Common myeloid progenitor, CD34-positive (primary cell): Measurements from ENCODE around the gene KRTAP20-3.

ENCODE experiments used
- CTCF ChIA-PET: fragments of 350-600 bp; sonication (Branson Sonifier 250); formaldehyde crosslinking; loops from one replicate; lab custom pipeline; 2021; ENCODE audit warnings: antibody characterized with exemption; lab: Charles Lee
- POLR2A ChIA-PET: fragments of 350-600 bp; sonication (Branson Sonifier 250); formaldehyde crosslinking; loops from one replicate; lab custom pipeline; 2021; ENCODE audit warnings: antibody characterized with exemption; lab: Charles Lee
- DNase-seq, 3 donors: peaks; one replicate each; pipeline versions ENCODE4 v3.0.0 to v3.0.0-alpha.2; 2013
- H3K27ac ChIP-seq, 2 experiments: 1 replicate in 1 of 2; 2 replicates in 1 of 2; pipeline ENCODE4 v1.7.0; 2013; ENCODE audit warnings: inconsistent platforms in 2 of 2, low read length in 2 of 2, mild to moderate bottlenecking in 2 of 2, low read depth in 1 of 2, moderate library complexity in 1 of 2; ENCODE audit not compliant: severe bottlenecking in 2 of 2, insufficient read depth in 1 of 2, poor library complexity in 1 of 2
- H3K27me3 ChIP-seq, 5 experiments: replicated peaks in 2 of 5; 1 replicate in 3 of 5; 2 replicates in 2 of 5; pipeline versions ENCODE4 v1.6.1 to v1.7.0; 2013; ENCODE audit warnings: low read length in 4 of 5, mild to moderate bottlenecking in 2 of 5, moderate library complexity in 2 of 5, inconsistent platforms in 1 of 5; ENCODE audit not compliant: insufficient read depth in 5 of 5, control insufficient read depth in 4 of 5
- H3K36me3 ChIP-seq, 4 experiments: 1 replicate in 2 of 4; 2 replicates in 2 of 4; pipeline versions ENCODE4 v1.6.1 to v1.7.0; 2013; ENCODE audit warnings: low read length in 3 of 4, control low read depth in 1 of 4, mild to moderate bottlenecking in 1 of 4; ENCODE audit not compliant: control insufficient read depth in 4 of 4, insufficient read depth in 4 of 4
- H3K4me1 ChIP-seq, 4 experiments: 1 replicate in 3 of 4; 2 replicates in 1 of 4; pipeline versions ENCODE4 v1.6.1 to v1.7.1; 2013; ENCODE audit warnings: low read length in 3 of 4, mild to moderate bottlenecking in 3 of 4, control low read depth in 1 of 4, inconsistent platforms in 1 of 4, moderate library complexity in 1 of 4; ENCODE audit not compliant: control insufficient read depth in 4 of 4, insufficient read depth in 4 of 4; ENCODE audit errors: control extremely low read depth in 1 of 4
- H3K4me3 ChIP-seq, 7 experiments: 1 replicate in 4 of 7; 2 replicates in 3 of 7; pipeline versions ENCODE4 v1.5.1 to v1.7.0; 2013; ENCODE audit warnings: mild to moderate bottlenecking in 7 of 7, low read length in 6 of 7, moderate library complexity in 6 of 7, inconsistent platforms in 2 of 7, low read depth in 2 of 7, control low read depth in 1 of 7; ENCODE audit not compliant: insufficient read depth in 4 of 7, control insufficient read depth in 1 of 7; ENCODE audit errors: extremely low read depth in 1 of 7
- H3K9me3 ChIP-seq, 5 experiments: 1 replicate in 4 of 5; 2 replicates in 1 of 5; pipeline versions ENCODE4 v1.6.1 to v1.7.1; 2013; ENCODE audit warnings: low read length in 4 of 5, mild to moderate bottlenecking in 2 of 5, inconsistent platforms in 1 of 5, low read depth in 1 of 5, moderate library complexity in 1 of 5; ENCODE audit not compliant: control insufficient read depth in 4 of 5, insufficient read depth in 2 of 5; ENCODE audit errors: control extremely low read depth in 1 of 5
- WGBS: methylation state at CpG from one replicate; pipeline ENCODE4 v1.1.5; 2013; ENCODE audit not compliant: insufficient coverage; 5-methylcytosine and 5-hydroxymethylcytosine counted together

The KRTAP20-3 gene

DNA sequence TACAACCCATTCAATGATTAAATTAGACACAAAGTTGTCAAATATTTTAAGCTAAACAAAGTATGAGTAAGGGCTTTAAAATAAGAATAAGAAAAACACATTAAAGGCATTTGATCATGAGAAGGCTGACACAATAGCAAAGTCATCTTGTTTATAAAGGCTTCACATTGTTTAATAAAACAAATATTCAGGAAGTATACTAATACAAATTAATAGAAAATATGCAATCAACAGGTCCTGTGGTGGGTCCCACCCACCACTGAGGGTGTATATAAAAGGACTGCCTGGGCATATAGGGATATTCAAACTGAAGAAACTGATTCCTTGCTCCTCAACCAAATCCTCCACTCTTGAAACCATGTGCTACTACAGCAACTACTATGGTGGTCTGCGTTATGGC is 7.8 kb upstream of the KRTAP20-3 start, which contains the start of gene KRTAP20-2:
Gene KRTAP20-2 (plus strand): TSS at position 301 of the 400 bp plus-strand sequence. CDS start 58 bp downstream, at position 359.
- ChIA-PET POLR2A (no interaction called here), CTCF (no interaction called here)
- H3K4me3 ChIP-seq: no peak within 1 kb of the TSS
- H3K27me3 ChIP-seq: no peaks in the 10 kb centered on the region
- DNase-seq: no peak
- H3K27ac ChIP-seq: no peak within 1 kb of the TSS
- H3K9me3 ChIP-seq: no peaks in the 10 kb centered on the region
- H3K4me1 ChIP-seq: no peaks in the 10 kb centered on the region
- WGBS: no CpG with 5 or more reads among the region's 1 CpG
- no peaks in the 10 kb centered on the region for H3K36me3 ChIP-seq

DNA sequence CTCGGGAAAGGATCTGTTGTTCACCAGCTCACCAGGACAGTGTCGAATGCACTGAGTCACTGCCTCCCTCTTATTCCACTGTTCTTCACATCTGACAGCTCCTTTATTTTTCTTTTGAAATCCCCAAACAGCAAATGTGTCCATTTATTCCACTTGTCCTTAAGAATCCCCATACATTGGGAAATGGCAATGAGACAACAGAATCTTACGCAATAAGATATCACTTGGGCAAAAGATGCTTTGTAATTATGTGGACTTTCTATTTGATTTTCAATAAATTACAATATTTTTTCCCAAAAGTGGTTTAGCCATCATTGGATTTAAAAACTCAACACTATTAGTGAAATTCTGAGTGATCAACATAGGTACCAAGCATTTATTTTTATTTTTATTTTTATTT is 4.0 kb upstream of the KRTAP20-3 start:
- DNase-seq: no peak
- Histone ChIP-seq H3K4me3 (no peak overlapping the region), H3K36me3 (no peaks in the 10 kb centered on the region), H3K4me1 (no peaks in the 10 kb centered on the region), H3K27me3 (no peaks in the 10 kb centered on the region), H3K9me3 (peaks cover 0 to 3% (median 0%) of the 10 kb centered on the region in 5 experiments), H3K27ac (no peak overlapping the region)
- ChIA-PET CTCF (no interaction called here), POLR2A (no interaction called here)
- WGBS: 89% methylated on average over 2 of the region's 3 CpGs

DNA sequence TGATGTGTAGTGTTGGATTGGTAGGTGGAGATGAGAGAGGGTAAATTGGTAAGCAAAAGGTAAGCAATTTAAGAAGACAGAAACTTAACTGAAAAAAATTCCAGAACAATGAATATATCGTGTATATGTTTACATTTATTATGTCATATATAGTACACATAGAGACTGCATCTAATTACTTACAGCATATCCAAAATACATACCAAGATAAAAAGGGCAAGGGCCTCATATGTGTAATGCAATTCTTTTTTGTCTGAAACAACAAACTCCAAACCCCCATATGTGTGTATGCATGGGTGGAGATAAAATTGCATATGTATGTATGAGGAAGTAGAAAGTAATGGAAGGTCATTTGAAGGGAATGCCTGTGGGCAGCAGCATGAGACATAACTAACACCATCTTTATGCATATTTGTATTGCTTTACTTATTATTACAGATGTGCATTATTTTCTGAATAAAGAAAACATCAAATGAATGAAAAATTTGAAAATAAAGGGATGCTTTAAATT is 4.3 kb downstream of the KRTAP20-3 start:
- Histone ChIP-seq H3K36me3 (no peaks in the 10 kb centered on the region), H3K4me3 (no peak overlapping the region), H3K4me1 (no peaks in the 10 kb centered on the region), H3K27me3 (no peaks in the 10 kb centered on the region), H3K9me3 (peaks cover 0 to under 1% (median 0%) of the 10 kb centered on the region in 5 experiments), H3K27ac (no peak overlapping the region)
- POLR2A ChIA-PET: no interaction called here
- CTCF ChIA-PET: no interaction called here
- no peak for DNase-seq
- no CpG with 5 or more reads among the region's 1 CpG for WGBS

DNA sequence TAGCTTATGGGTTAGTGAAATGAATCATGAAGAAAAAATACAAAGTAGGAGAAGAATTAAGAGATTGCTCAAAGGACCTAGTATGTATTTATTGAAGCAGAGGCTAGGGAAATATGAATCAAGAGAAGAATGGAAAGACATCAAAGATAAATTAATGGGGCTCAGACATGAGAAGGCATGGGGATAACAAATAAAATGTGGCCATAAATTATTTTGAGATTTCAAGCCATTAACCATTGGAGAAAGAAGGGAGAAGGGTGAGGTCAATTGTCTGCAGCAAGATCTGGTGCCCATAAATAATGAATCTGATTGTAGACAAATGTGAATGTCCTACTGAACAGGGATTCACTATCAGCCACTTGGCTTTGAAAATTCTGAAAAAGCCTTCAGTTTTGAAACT is 10.2 kb downstream of the KRTAP20-3 start:
- H3K27me3 ChIP-seq: no peaks in the 10 kb centered on the region
- H3K9me3 ChIP-seq: no peaks in the 10 kb centered on the region
- no peak for DNase-seq
- H3K27ac ChIP-seq: no peak overlapping the region
- ChIA-PET CTCF (no interaction called here), POLR2A (no interaction called here)
- no peak overlapping the region for H3K4me3 ChIP-seq
- no peaks in the 10 kb centered on the region for H3K36me3 ChIP-seq
- no peaks in the 10 kb centered on the region for H3K4me1 ChIP-seq

DNA sequence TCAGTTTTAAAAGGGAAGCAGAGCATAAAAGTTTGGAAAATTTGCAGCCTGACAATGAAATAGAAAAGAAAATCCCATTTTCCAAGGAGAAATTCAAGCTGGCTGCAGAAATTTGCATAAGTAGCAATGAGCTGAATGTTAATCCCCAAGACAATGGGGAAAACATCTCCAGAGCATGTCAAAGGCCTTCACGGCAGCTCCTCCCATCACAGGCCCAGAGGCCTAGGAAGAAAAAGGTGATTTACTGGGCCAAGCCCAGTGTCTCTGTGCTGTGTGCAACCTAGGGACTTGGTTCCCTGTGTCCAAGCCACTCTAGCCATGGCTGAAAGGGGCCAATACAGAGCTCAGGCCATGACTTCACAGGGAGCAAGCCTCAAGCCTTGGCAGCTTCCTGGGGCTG is 26.1 kb downstream of the KRTAP20-3 start:
- 78% methylated on average over 1 of the region's 1 CpG for WGBS
- H3K36me3 ChIP-seq: no peaks in the 10 kb centered on the region
- no peaks in the 10 kb centered on the region for H3K4me1 ChIP-seq
- H3K27ac ChIP-seq: no peak overlapping the region
- no peak for DNase-seq
- H3K4me3 ChIP-seq: no peak overlapping the region
- ChIA-PET CTCF (no interaction called here), POLR2A (no interaction called here)
- H3K9me3 ChIP-seq: no peaks in the 10 kb centered on the region
- H3K27me3 ChIP-seq: no peaks in the 10 kb centered on the region

DNA sequence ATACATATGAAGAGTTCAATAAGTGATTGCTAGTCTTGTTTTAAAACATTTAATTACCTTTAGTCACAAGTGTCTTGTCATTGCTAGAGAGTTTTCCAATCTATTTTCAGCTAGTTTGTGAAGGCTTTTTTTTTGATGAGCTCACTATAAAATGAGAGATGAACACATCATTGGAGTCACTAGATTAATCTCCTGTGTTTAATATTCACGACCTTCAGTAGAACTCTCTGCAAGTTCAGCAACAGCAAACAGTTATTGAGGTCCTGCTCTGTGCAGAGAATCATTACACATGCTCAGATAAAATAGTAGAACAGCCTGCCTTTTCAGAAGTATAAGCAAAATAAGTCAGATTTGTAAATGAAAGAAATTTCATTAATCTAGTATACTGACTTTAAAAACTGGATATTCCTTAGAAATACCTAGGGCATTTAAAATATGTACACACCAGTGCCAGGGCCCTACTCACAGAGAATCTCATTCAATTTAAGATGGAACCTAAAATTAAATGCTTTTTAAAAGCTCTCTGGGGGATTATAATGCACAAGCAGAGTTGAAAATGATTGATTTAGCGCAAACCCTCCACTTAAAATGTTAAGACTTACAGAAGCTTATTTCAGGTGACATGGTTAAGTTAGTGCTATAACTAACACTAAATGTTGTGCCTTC is 30.5 kb downstream of the KRTAP20-3 start:
- ChIA-PET CTCF (no interaction called here), POLR2A (no interaction called here)
- no peak for DNase-seq
- no CpG with 5 or more reads among the region's 2 CpGs for WGBS
- H3K36me3 ChIP-seq: no peaks in the 10 kb centered on the region
- H3K4me1 ChIP-seq: no peaks in the 10 kb centered on the region
- H3K9me3 ChIP-seq: no peaks in the 10 kb centered on the region
- H3K27ac ChIP-seq: no peak overlapping the region
- H3K4me3 ChIP-seq: no peak overlapping the region
- H3K27me3 ChIP-seq: no peaks in the 10 kb centered on the region

DNA sequence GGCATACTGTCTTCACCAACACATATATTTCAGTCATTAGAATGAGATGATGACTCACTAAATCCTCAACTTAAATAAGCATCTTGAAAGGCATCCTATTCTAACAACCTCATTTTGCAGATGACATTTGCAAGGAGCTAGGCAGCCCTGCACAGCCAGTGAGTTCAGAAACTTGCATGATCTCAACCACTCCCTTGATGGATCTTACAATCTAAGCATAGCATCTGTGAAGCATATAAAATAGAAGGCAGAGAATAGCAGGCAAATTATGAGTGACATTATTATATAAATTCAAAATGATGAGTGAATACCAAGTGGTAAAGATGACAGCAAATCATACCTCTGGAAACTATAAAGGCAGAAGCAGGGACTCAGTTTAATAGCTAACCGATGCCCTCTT is 31.6 kb downstream of the KRTAP20-3 start:
- POLR2A ChIA-PET: no interaction called here
- CTCF ChIA-PET: no interaction called here
- no peak for DNase-seq

More for the DNA sequence above, 31.6 kb downstream of the KRTAP20-3 start:
- H3K9me3 ChIP-seq: no peaks in the 10 kb centered on the region
- H3K36me3 ChIP-seq: no peaks in the 10 kb centered on the region
- H3K27ac ChIP-seq: no peak overlapping the region
- H3K27me3 ChIP-seq: no peaks in the 10 kb centered on the region
- no peak overlapping the region for H3K4me3 ChIP-seq
- 100% methylated on average over 1 of the region's 1 CpG for WGBS
- no peaks in the 10 kb centered on the region for H3K4me1 ChIP-seq
